Esophagus squamous epithelium (tissue), 4 donors: ENCODE results near the gene SAXO2.
A peak's percentile ranks its signal among the peaks of the same experiment; 100 is the strongest.

ENCODE experiments used
- CTCF ChIP-seq, 6 experiments: fragments of 450-650 bp in 4 of 6; fragments of 200-600 bp in 2 of 6; sonication (generic) in 2 of 6; IDR thresholded peaks; one replicate each; pipeline ENCODE4 v1.5.1; 2016 to 2019; ENCODE audit warnings: antibody characterized with exemption in 6 of 6, mild to moderate bottlenecking in 4 of 6, moderate library complexity in 4 of 6
- POLR2A ChIP-seq, 4 donors: fragments of 450-650 bp; IDR thresholded peaks; one replicate each; pipeline ENCODE4 v1.6.1; 2017; ENCODE audit warnings: antibody characterized with exemption in 4 of 4, mild to moderate bottlenecking in 4 of 4, moderate library complexity in 3 of 4

GRCh38 chr15:82262422-82263026 is at the start of gene SAXO2, which contains the start of gene EFL1:
- TF ChIP-seq CTCF (IDR thresholded peaks at IDR 0.05) (no peak), POLR2A (IDR thresholded peaks at IDR 0.05) (peak in 2 of 4 donors; percentile 40 to 59)
